GM21367 (cell line): ENCODE results near the gene IFNA14.
A peak's percentile ranks its signal among the peaks of the same experiment; 100 is the strongest.
"Not testable (repeated sequence)": the region's sequence is repeated elsewhere in the genome, so short reads cannot be mapped to it uniquely, and the experiment has no call there.

Experiments
- ATAC-seq: cut with Tn5 transposase; IDR thresholded peaks from one replicate; pipeline ENCODE4 v1.9.1; 2021; ENCODE audit not compliant: unreplicated experiment

The IFNA14 gene

GRCh38 chr9:21239911-21240310 is at the start of gene IFNA14:
TSS of gene IFNA14 (minus strand) at chr9:21240005. CDS start at chr9:21239935, 70 bp downstream.
- no peak for ATAC-seq

GRCh38 chr9:21287280-21287679 is 47.5 kb upstream of the IFNA14 start:
- no peak for ATAC-seq

- no peak for ATAC-seq
Observed at GRCh38 chr9:21286659-21287058, 46.9 kb upstream of the IFNA14 start.

GRCh38 chr9:21286099-21286498 is 46.3 kb upstream of the IFNA14 start:
- no peak for ATAC-seq

GRCh38 chr9:21281275-21281674 is 41.5 kb upstream of the IFNA14 start:
- no peak for ATAC-seq

GRCh38 chr9:21268347-21268657 is 28.5 kb upstream of the IFNA14 start:
- no peak for ATAC-seq

- ATAC-seq: peak; percentile 52
Observed at GRCh38 chr9:21267485-21268346, 27.9 kb upstream of the IFNA14 start.

GRCh38 chr9:21266733-21267484 is 27.1 kb upstream of the IFNA14 start:
- ATAC-seq: no peak

GRCh38 chr9:21265421-21266189 is 25.8 kb upstream of the IFNA14 start:
- no peak for ATAC-seq

- ATAC-seq: no peak
Observed at GRCh38 chr9:21255538-21256212, 15.9 kb upstream of the IFNA14 start.

- ATAC-seq: peak; percentile 72
Observed at GRCh38 chr9:21252721-21253547, 13.1 kb upstream of the IFNA14 start.

GRCh38 chr9:21251638-21252037 is 11.8 kb upstream of the IFNA14 start:
- ATAC-seq: no peak

- ATAC-seq: no peak
Observed at GRCh38 chr9:21251190-21251589, 11.4 kb upstream of the IFNA14 start.

- no peak for ATAC-seq
Observed at GRCh38 chr9:21244836-21245235, 5.0 kb upstream of the IFNA14 start.

GRCh38 chr9:21236360-21236714 is 3.5 kb downstream of the IFNA14 start:
- ATAC-seq: not testable (repeated sequence)

- peak; percentile 82 for ATAC-seq
Observed at GRCh38 chr9:21235468-21236359, 4.1 kb downstream of the IFNA14 start.

- no peak for ATAC-seq
Observed at GRCh38 chr9:21234153-21234687, 5.6 kb downstream of the IFNA14 start.

GRCh38 chr9:21233258-21233657 is 6.5 kb downstream of the IFNA14 start:
- ATAC-seq: no peak

GRCh38 chr9:21228122-21228521 is 11.7 kb downstream of the IFNA14 start, which contains the start of gene IFNA17:
TSS of gene IFNA17 (minus strand) at chr9:21228222. CDS start at chr9:21228173, 49 bp downstream.
- no peak for ATAC-seq
